Endothelial cell of umbilical vein (primary cell): ENCODE results near the gene TUBD1. TPM values are rescaled to one million over a fixed set of nuclear protein-coding genes. Genes with fewer than 3 reads are reported as not detected.

ENCODE experiments used
- BruUV-seq: library from RNA; stranded (reverse); fragments of 400-500 nt; replicated peaks from 2 replicates; lab custom pipeline; 2021; lab: Mats Ljungman, UMichigan
- CTCF ChIA-PET: fragments of 300-600, 350-600 bp; sonication (Branson Sonifier 250); formaldehyde crosslinking; loops from one replicate; lab custom pipeline; 2021; ENCODE audit warnings: antibody characterized with exemption, inconsistent platforms; lab: Charles Lee
- POLR2A ChIA-PET: fragments of 300-600, 350-600 bp; sonication (Branson Sonifier 250); formaldehyde crosslinking; loops from one replicate; lab custom pipeline; 2021; ENCODE audit warnings: antibody characterized with exemption, inconsistent platforms; lab: Charles Lee
- DNase-seq: peaks from one replicate; pipeline ENCODE4 v3.0.0-alpha.2; 2011; ENCODE audit warnings: low read depth, low spot score
- FAIRE-seq: peaks from 2 replicates; lab custom pipeline; 2011; peaks lifted over from hg19 to GRCh38; lab: Jason Lieb, UNC
- H2AFZ ChIP-seq: 2 replicates; pipeline ENCODE4 v1.6.0; 2012; ENCODE audit warnings: low read depth, low read length, control low read depth, inconsistent platforms
- H3K27ac ChIP-seq: 2 replicates; pipeline ENCODE4 v1.5.1; 2011; ENCODE audit warnings: low read depth, mild to moderate bottlenecking, control low read depth, low read length, moderate library complexity; ENCODE audit not compliant: insufficient read depth
- H3K27me3 ChIP-seq, 2 experiments: 2 replicates each; pipeline versions ENCODE4 v1.6.0 to v1.6.1; 2011; ENCODE audit warnings: low read length in 2 of 2, mixed read lengths in 1 of 2; ENCODE audit not compliant: control insufficient read depth in 2 of 2, insufficient read depth in 2 of 2
- H3K36me3 ChIP-seq, 2 experiments: 2 replicates in 1 of 2; 3 replicates in 1 of 2; pipeline ENCODE4 v1.5.1; 2011; ENCODE audit warnings: low read length in 2 of 2, mild to moderate bottlenecking in 1 of 2, moderate library complexity in 1 of 2; ENCODE audit not compliant: control insufficient read depth in 2 of 2, insufficient read depth in 2 of 2; ENCODE audit errors: extremely low read depth in 1 of 2
- H3K4me1 ChIP-seq: 3 replicates; pipeline ENCODE4 v1.5.1; 2011; ENCODE audit warnings: mild to moderate bottlenecking, low read length; ENCODE audit not compliant: control insufficient read depth, insufficient read depth; ENCODE audit errors: extremely low read depth
- H3K4me2 ChIP-seq: 2 replicates; pipeline ENCODE4 v1.6.1; 2011; ENCODE audit warnings: low read length, control low read depth, mixed read lengths; ENCODE audit not compliant: insufficient read depth
- H3K4me3 ChIP-seq, 3 experiments: fragments of 200-600 bp in 1 of 3; sonication (generic), shearing (Covaris generic) in 1 of 3; replicated peaks in 1 of 3; 2 replicates each; pipeline ENCODE4 v1.5.1; 2011 to 2016; ENCODE audit warnings: control low read depth in 3 of 3, low read length in 3 of 3, mild to moderate bottlenecking in 2 of 3, inconsistent platforms in 1 of 3, low read depth in 1 of 3, moderate library complexity in 1 of 3; ENCODE audit not compliant: insufficient read depth in 1 of 3
- H3K79me2 ChIP-seq: 2 replicates; pipeline ENCODE4 v1.6.0; 2012; ENCODE audit warnings: low read length, inconsistent platforms; ENCODE audit not compliant: control insufficient read depth, insufficient read depth
- H3K9ac ChIP-seq: replicated peaks from 2 replicates; pipeline ENCODE3; 2011; ENCODE audit warnings: low read length, control low read depth; ENCODE audit not compliant: insufficient read depth; ENCODE audit errors: extremely low read depth
- H3K9me1 ChIP-seq: replicated peaks from 3 replicates; pipeline ENCODE4 v1.6.0; 2011; ENCODE audit warnings: mild to moderate bottlenecking, low read length; ENCODE audit not compliant: control insufficient read depth, insufficient read depth; ENCODE audit errors: extremely low read depth
- H3K9me3 ChIP-seq: replicated peaks from 2 replicates; pipeline ENCODE4 v1.5.1; 2012; ENCODE audit warnings: low read length, inconsistent platforms; ENCODE audit not compliant: control insufficient read depth, insufficient read depth
- H4K20me1 ChIP-seq: replicated peaks from 2 replicates; pipeline ENCODE3; 2011; ENCODE audit warnings: mild to moderate bottlenecking, low read length; ENCODE audit not compliant: control insufficient read depth, insufficient read depth; ENCODE audit errors: extremely low read depth
- EZH2 ChIP-seq: IDR thresholded peaks from 2 replicates; pipeline ENCODE4 v1.6.1; 2012; ENCODE audit warnings: borderline replicate concordance, low read depth, mild to moderate bottlenecking, moderate library complexity, low read length, inconsistent platforms; ENCODE audit not compliant: severe bottlenecking
- FOS ChIP-seq: IDR thresholded peaks from 2 replicates; pipeline ENCODE4 v1.6.1; 2011; ENCODE audit warnings: mild to moderate bottlenecking, low read length, moderate library complexity, borderline replicate concordance; ENCODE audit not compliant: insufficient read depth
- GATA2 ChIP-seq: IDR thresholded peaks from 2 replicates; pipeline ENCODE4 v1.7.0; 2011; ENCODE audit warnings: low read depth, mild to moderate bottlenecking, moderate library complexity, mixed read lengths, low read length; ENCODE audit not compliant: insufficient read length, insufficient read depth
- JUN ChIP-seq: IDR thresholded peaks from 2 replicates; pipeline ENCODE4 v1.6.1; 2011; ENCODE audit warnings: borderline replicate concordance, low read depth; ENCODE audit not compliant: insufficient read length, insufficient read depth
- MAX ChIP-seq: IDR thresholded peaks from 2 replicates; pipeline ENCODE4 v1.6.1; 2011; ENCODE audit not compliant: insufficient read depth, insufficient read length
- MYC ChIP-seq: IDR thresholded peaks from one replicate; pipeline ENCODE4 v1.6.1; 2011; ENCODE audit warnings: mild to moderate bottlenecking, low read depth, low read length
- POLR2A ChIP-seq: IDR thresholded peaks from 2 replicates; pipeline ENCODE4 v1.6.1; 2012; ENCODE audit warnings: low read depth, mild to moderate bottlenecking, control low read depth, low read length
- POLR2AphosphoS5 ChIP-seq: IDR thresholded peaks from 2 replicates; pipeline ENCODE4 v1.6.1; 2012; ENCODE audit warnings: low read depth, mild to moderate bottlenecking, control low read depth, low read length, moderate library complexity; ENCODE audit not compliant: insufficient read depth
- dilution Hi-C: fragments of 300-500 bp; cut with MboI; formaldehyde crosslinking; loops from one replicate; pipeline ENCODE4 v1.15.0; 2019; ENCODE audit warnings: low sequenced_read_pairs; ENCODE audit not compliant: extremely low pct_ligation_motif_present
- intact Hi-C: fragments of 100-400 bp; cut with micrococcal nuclease; formaldehyde crosslinking; loops from one replicate; pipeline ENCODE4 v1.10.0; 2022
- polyA plus RNA-seq, 4 experiments: library from polyadenylated mRNA; depleted of rRNA in 3 of 4; stranded (reverse) in 3 of 4; unstranded in 1 of 4; fragments of >200 nt; gene quantifications; 2 replicates each; pipeline versions ENCODE4 v1.2.1 to v1.2.3, GENCODE V29; 2011 to 2012; ENCODE audit warnings: missing spikeins in 1 of 4
- total RNA-seq: library from RNA; stranded (reverse); gene quantifications from 2 replicates; pipeline ENCODE4 v1.2.3, GENCODE V29; 2021
- TF ChIP-seq, protein P1 (sequence below), 2 donors: IDR thresholded peaks; 1 replicate in 1 of 2; 2 replicates in 1 of 2; pipeline ENCODE4 v1.5.1; 2011; ENCODE audit warnings: low read length in 2 of 2, mild to moderate bottlenecking in 2 of 2, moderate library complexity in 2 of 2, control low read depth in 1 of 2, inconsistent platforms in 1 of 2, low read depth in 1 of 2; ENCODE audit not compliant: insufficient read depth in 1 of 2; ENCODE audit errors: extremely low read depth in 1 of 2

TUBD1 gene
- total and polyA plus RNA-seq, 2 donors (not counting 3 experiments of a cell fraction or from before 2014, with no cell fraction given), result 4.9 to 11.3 TPM

DNA sequence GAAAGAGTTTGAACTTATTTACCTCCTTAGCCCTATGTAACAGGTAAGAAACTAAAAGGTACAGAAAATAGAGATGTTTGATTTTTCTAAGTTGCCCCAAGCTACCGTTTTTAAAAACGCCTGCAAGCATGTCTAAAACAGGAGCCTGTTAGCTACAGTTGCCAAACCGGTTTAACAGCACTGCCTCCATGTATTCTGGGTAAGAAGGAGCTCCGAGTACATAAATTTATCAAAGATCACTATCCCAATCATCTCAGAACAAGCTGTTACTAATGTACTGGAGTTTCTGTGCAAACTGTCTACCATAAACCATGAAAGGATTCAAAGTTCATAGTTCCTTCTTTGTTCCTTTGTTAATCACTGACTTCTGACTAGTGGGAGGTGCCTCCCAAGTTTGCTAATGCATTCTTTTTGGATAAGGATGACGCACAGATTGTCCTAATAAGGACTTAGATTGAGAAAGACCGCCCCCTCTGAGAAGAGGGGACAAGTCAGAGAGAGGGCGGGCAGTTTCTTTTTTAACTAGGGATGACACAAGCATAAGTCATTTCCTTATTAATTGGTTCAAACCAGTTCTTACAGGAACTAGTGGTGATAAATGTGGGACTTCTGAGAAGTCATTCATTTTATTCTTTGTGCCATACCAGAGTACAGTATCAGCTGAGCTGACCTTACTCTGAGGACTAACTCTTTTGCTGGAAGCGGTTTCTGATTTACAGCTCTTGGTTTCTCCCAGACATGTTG lies 55.3 kb downstream of the TUBD1 start:
- TF ChIP-seq JUN (peak; percentile 96), EZH2 (no peak), MAX (no peak), POLR2A (peak; percentile 100), MYC (no peak), GATA2 (peak; percentile 50), FOS (peak; percentile 94), POLR2AphosphoS5 (peak; percentile 99)
- TF ChIP-seq, protein P1, sequence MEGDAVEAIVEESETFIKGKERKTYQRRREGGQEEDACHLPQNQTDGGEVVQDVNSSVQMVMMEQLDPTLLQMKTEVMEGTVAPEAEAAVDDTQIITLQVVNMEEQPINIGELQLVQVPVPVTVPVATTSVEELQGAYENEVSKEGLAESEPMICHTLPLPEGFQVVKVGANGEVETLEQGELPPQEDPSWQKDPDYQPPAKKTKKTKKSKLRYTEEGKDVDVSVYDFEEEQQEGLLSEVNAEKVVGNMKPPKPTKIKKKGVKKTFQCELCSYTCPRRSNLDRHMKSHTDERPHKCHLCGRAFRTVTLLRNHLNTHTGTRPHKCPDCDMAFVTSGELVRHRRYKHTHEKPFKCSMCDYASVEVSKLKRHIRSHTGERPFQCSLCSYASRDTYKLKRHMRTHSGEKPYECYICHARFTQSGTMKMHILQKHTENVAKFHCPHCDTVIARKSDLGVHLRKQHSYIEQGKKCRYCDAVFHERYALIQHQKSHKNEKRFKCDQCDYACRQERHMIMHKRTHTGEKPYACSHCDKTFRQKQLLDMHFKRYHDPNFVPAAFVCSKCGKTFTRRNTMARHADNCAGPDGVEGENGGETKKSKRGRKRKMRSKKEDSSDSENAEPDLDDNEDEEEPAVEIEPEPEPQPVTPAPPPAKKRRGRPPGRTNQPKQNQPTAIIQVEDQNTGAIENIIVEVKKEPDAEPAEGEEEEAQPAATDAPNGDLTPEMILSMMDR (IDR thresholded peaks at IDR 0.05; ENCODE audit: extremely low read depth in 1 of 2, insufficient read depth in 1 of 2, low read depth in 1 of 2, low read length in 2 of 2), result no peak
- H2AFZ ChIP-seq, result no peak overlapping the region
- no peaks in the 10 kb centered on the region for H3K27me3 ChIP-seq
- H3K36me3 ChIP-seq, result peaks cover 5 to 14% of the 10 kb centered on the region in 2 experiments
- intact Hi-C loops (loop anchor here (1.0 kb wide), 5 partner anchors 8 to 81 kb away; no protein-coding TSS in a partner anchor), dilution Hi-C loops (no loop called here)
- no peaks in the 10 kb centered on the region for H4K20me1 ChIP-seq
- BruUV-seq, result TSS peak; percentile 80
- ChIA-PET CTCF (interaction anchor here (0.7 to 8.5 kb wide), 7 partner anchors 8 to 88 kb away, joined by 3 to 110 read pairs (median 5); no protein-coding TSS in a partner anchor), POLR2A (interaction anchor here (0.5 to 12.6 kb wide), 27 partner anchors 8 to 951 kb away, joined by 3 to 224 read pairs (median 6); partner anchors contain the start of genes PTRH2 and VMP1)
- peak overlapping the region; percentile 100 for H3K27ac ChIP-seq
- H3K4me2 ChIP-seq, result peak overlapping the region; percentile 53
- H3K4me3 ChIP-seq, result peak overlapping the region; percentile 76 to 100 (median 99)
- H3K79me2 ChIP-seq, result peaks cover 44% of the 10 kb centered on the region
- H3K9ac ChIP-seq, result peak overlapping the region; percentile 100
- peaks cover 13% of the 10 kb centered on the region for H3K4me1 ChIP-seq
- H3K9me1 ChIP-seq, result no peaks in the 10 kb centered on the region
- peak; percentile 99 for DNase-seq
- no peaks in the 10 kb centered on the region for H3K9me3 ChIP-seq
- FAIRE-seq, result peak; percentile 73
